GM15510 (cell line): ENCODE measurements around the gene LRP3.

Experiments
- POLR2A ChIP-seq: IDR thresholded peaks from 3 replicates; pipeline ENCODE4 v1.6.1; 2011; ENCODE audit warnings: borderline replicate concordance; ENCODE audit not compliant: insufficient read length; ENCODE audit errors: extremely low read depth

LRP3 gene

GRCh38 chr19:33193865-33194362, at the start of gene LRP3:
LRP3 (plus strand) TSS chr19:33194330; CDS start chr19:33194786, 456 bp downstream.
- no peak for TF ChIP-seq POLR2A

DNA sequence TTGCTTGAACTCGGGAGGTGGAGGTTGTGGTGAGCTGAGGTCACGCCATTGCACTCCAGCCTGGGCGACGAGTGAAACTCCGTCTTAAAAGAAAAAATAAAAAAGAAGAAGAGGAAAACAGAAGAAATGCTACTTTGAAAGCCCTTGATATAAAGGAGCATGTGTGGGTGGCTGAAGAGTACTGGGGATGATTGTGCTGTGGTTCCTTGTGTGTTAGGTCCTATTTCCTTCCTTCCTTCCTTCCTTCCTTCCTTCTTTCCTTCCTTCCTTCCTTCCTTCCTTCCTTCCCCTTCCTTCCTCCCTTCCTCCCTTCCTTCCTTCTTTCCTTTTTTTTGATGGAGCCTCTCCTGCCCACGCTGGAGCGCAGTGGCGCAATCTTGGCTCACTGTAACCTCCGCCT, 47.9 kb upstream of the LRP3 start:
- no peak for TF ChIP-seq POLR2A

GRCh38 chr19:33147538-33147937, 46.6 kb upstream of the LRP3 start:
- TF ChIP-seq POLR2A, result no peak

GRCh38 chr19:33150852-33151518, 43.1 kb upstream of the LRP3 start:
- TF ChIP-seq POLR2A, result no peak

DNA sequence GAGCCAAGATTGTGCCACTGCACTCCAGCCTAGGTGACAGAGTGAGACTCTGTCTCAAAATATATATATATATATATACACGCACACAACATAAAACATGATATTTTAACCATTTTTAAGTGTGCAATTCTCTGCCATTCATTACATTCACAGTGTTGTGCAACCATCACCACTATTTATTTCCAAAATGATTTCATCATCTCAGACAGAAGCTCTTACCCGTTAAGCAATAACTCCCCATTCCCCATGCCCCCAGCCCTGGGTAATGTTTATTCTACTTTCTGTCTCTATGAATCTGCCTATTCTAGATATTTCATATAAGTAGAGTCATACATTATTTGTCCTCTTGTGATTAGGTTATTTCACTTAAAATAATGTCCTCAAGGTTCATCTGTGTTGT, 42.0 kb upstream of the LRP3 start:
- no peak for TF ChIP-seq POLR2A

- TF ChIP-seq POLR2A, result no peak
Observed at GRCh38 chr19:33156334-33156733, 37.8 kb upstream of the LRP3 start.

- no peak for TF ChIP-seq POLR2A
Observed at GRCh38 chr19:33157906-33158305, 36.2 kb upstream of the LRP3 start.

DNA sequence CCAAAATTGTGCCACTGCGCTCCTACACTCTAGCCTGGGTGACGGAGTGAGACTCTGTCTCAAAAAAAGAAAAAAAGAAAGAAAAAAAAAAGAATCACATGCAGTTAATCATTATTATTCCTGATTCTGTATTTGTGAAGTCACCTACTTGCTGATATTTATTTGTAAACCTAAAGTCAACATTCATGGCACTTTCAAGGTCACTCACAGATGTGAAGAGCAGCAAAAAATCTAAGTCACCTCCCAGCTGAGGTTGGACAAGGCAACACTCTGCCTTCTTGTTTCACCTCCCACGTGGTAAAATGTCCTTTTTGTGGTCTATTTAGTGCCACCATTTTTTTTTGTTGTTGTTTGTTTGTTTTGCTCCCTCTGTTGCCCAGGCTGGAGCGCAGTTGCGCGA, 35.8 kb upstream of the LRP3 start:
- TF ChIP-seq POLR2A, result no peak

DNA sequence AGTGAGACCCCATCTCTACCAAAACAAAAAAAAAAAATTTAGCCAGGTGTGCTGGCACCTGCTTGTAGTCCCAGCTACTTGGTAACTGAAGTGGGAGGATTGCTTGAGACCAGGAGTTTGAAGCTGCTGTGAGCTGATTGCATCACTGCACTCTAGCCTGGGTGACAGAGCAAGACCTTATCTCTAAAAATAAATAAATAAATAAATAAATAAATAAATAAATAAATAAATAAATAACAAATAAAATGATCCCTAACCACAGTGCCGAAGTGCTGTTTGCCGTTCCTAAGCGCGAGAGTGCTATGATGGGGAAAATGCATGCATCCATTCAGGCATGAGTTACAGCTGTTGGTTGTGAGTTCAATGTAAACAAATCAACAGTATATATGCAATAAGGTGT, 35.0 kb upstream of the LRP3 start:
- TF ChIP-seq POLR2A, result no peak

GRCh38 chr19:33159893-33160292, 34.2 kb upstream of the LRP3 start:
- TF ChIP-seq POLR2A, result no peak

DNA sequence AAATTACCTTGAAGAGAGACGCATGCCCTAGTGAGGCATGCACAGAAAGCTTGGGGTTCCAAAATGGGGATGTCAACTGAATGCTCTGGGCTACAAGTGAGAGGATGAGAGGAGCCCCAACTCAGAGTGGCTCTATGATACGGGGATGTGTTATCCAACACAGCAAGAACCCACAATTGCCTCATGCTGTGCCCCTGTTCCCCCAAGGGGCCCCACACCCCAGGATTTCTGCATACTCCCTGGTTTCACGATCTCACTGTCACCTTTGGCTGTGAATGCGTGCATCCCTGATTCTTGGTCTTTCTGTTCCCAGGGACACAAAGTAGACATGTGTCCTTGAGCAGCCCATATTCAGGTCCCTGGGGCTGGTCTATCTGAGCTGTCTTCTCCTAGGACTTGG, 32.9 kb upstream of the LRP3 start:
- TF ChIP-seq POLR2A, result no peak

GRCh38 chr19:33163481-33163880, 30.6 kb upstream of the LRP3 start:
- TF ChIP-seq POLR2A, result no peak

- no peak for TF ChIP-seq POLR2A
Observed at GRCh38 chr19:33167438-33167837, 26.7 kb upstream of the LRP3 start.

GRCh38 chr19:33168528-33168927, 25.6 kb upstream of the LRP3 start:
- no peak for TF ChIP-seq POLR2A

DNA sequence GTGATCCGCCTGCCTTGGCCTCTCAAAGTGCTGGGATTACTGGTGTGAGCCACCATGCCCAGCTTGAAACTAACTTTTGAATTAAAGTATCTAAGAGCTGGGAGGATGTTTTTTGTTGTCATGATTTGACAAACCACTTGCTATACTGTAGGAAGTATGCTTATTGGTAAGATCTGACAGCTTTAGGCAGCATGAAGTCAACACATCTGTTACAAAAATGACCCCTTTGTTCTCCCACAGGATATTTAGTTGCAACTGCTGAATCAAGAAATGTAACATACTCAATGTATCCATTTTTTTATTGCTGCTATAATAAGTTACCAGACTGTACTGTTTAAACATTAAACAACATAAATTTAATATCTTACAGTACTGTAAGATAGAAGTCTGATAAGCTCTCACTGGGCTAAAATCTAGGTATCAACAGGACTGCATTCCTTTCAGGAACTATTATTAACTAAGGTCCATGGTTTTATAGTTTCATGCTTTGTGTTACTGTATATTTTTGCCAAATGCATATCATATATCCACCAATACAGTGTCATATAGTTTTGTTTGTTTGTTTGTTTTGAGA, 22.8 kb upstream of the LRP3 start:
- TF ChIP-seq POLR2A, result no peak

DNA sequence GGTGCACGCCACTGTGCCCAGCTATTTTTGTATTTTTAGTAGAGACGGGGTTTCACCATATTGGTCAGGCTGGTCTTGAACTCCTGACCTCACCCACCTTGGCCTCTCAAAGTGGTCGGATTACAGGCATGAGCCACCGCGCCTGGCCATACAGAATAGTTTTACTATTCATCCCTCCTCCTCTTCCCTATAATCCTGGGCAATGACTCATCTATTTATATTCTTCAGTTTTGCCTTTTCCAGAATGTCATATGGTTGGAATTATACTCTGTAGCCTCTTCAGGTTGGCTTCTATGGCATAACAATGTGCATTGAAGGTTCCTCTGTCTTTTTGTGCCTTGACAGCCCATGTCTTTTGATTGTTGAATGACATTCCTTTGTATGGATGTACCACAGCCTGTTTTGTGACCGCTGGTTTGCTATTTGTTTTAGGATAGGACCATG, 22.2 kb upstream of the LRP3 start:
- TF ChIP-seq POLR2A, result no peak
